Retinal pigment epithelial cell (primary cell): Measurements from ENCODE around the gene MEPCE.

Experiments
- DNase-seq: peaks from one replicate; pipeline ENCODE4 v3.0.0-alpha.2; 2010; ENCODE audit warnings: low read depth
- H3K4me3 ChIP-seq: 2 replicates; pipeline ENCODE4 v1.5.1; 2011; ENCODE audit warnings: mild to moderate bottlenecking, low read length, control low read depth, moderate library complexity
- CTCF ChIP-seq: conservative IDR thresholded peaks from 2 replicates; pipeline ENCODE4 v1.5.1; 2011; ENCODE audit warnings: low read depth, low read length, control low read depth, inconsistent platforms

Gene MEPCE

DNA sequence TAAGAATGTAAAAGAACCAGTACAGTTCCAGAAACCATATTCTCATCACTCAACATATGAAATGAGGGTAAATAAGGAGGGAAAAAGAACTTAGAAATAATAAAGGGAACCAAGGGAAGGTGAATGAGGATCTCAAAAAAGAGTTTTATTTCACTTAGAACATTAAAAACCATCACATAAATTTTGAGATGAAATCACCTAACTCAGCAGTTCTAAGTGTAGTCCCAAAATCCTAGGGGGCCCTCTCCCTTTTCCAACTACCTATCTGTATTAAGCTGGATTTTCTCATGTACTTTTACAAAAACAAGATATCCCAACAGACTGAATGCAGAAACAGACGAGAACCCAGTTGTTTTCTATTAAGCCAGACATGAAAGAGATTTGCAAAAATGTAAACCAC, 4.3 kb upstream of the MEPCE start:
- no peak for TF ChIP-seq CTCF
- H3K4me3 ChIP-seq: no peak overlapping the region
- DNase-seq: no peak

DNA sequence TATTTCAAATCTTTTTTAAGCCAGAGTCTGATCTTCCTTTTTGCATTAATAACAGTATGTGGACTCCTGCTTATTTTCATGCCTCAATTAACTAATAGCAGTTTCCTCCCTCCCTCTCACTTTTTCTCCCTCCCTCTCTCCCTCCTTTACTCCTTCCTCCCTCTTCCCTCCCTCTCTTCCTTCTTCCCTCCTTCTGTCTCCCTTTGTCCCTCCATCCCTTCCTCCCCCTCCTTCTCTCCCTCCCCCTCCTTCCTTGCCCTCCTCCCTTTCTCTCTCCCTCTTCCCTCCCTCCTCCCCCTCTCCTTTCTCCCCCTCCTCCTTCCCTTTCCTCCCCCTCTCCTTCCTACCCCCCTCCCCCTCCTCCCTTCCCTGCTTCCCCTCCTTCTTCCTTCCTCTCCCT, 3.1 kb upstream of the MEPCE start:
- H3K4me3 ChIP-seq: no peak overlapping the region
- TF ChIP-seq CTCF: no peak
- no peak for DNase-seq

DNA sequence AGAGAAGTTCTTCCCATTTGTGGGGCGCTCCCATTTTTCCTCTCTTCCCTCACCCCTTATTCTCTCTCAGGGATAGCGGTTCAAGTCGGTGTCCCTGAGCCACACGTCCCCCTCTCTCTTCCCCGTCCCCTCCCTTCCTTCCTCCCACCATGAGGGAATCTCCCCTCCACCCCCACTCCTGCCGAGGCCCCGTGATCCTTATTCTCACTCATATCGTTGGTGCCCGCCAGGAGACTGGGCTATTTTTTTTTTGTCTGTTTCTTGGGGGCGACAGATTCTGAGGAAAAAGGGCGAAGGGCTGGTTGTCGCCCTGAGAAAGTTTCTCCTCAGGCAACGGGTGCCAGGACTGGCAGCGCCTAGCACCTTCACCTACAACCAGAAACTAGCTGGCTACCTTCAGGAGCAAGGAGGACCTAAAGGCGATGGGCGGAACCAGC, 1.9 kb upstream of the MEPCE start:
- DNase-seq: no peak
- no peak for TF ChIP-seq CTCF
- peak overlapping the region; percentile 85 for H3K4me3 ChIP-seq

DNA sequence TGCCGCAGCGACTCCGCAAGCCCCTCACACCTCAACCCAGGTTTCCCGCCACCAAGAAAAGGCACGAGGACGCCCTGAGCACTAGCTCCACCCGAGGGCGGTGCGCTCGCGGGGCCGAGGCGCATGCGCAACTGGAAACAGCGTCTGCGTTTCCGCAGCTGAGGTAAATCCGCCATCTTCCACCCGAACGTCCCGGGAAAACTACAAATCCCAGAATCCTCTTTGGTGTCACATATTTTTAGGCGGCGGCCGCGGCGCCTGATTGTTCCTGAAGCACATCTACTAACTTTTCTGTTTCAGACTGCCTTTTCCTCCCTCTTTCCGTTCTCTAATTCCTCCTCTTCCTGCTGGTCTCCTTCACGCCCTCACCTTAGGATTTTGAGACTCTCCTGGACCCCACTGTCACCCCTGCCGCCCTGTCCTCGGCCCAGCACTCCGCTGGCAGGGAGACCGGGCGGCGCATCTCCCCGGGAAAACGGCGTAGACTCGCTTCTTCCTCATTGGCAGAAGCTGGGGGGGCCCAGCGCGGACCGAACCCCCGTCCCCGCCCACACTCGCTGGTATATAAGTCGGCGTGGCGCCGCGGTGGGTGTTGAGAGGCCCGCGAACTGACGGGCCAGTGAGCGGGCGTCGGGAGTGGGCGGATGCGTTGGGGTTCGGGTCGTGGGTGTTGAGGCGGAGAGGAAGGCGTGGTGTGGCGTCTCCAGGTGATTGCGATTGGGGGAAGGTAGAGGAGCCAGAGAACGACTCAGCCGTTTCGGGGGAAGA, 1.2 kb upstream of the MEPCE start, which contains the start of gene ZCWPW1:
ZCWPW1 (minus strand) TSS at position 505 of the 768 bp plus-strand sequence. CDS start 8,054 bp downstream, outside the sequence.
- H3K4me3 ChIP-seq: peak within 1 kb of the TSS; percentile 85
- no peak for TF ChIP-seq CTCF
- DNase-seq: peak; percentile 85

GRCh38 chr7:100428967-100429636, 529 bp upstream of the MEPCE start:
- no peak for TF ChIP-seq CTCF
- peak overlapping the region; percentile 85 for H3K4me3 ChIP-seq
- peak; percentile 98 for DNase-seq

DNA sequence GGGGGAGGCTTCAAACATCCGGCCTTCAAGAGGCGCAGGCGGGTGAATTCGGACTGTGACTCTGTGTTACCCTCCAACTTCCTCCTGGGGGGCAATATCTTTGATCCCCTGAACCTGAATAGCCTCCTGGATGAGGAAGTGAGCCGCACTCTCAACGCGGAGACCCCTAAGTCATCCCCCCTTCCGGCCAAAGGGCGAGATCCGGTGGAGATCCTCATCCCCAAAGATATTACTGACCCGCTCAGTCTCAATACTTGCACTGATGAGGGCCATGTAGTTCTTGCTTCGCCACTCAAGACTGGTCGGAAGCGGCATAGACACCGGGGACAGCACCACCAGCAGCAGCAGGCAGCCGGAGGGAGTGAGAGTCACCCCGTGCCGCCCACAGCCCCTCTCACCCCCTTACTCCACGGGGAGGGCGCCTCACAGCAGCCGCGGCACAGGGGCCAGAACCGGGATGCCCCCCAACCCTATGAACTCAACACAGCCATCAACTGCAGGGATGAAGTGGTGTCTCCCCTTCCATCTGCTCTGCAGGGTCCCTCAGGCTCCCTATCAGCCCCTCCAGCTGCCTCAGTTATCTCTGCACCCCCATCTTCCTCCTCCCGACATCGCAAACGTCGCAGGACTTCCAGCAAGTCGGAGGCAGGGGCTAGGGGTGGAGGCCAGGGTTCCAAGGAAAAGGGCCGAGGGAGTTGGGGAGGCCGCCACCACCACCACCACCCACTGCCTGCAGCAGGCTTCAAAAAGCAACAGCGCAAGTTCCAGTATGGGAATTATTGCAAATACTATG, 1.1 kb downstream of the MEPCE start:
- DNase-seq: no peak
- H3K4me3 ChIP-seq: peak overlapping the region; percentile 85
- TF ChIP-seq CTCF: no peak
